ENCODE data around the gene PGAP1. TPM values are rescaled to one million over a fixed set of nuclear protein-coding genes. Genes with fewer than 3 reads are reported as not detected.

The PGAP1 gene
- total and polyA plus RNA-seq, 2 of the 8 experiments (the other 6 are each of a cell fraction or from before 2014, with no cell fraction given) = 8.3 to 24.1 TPM

DNA sequence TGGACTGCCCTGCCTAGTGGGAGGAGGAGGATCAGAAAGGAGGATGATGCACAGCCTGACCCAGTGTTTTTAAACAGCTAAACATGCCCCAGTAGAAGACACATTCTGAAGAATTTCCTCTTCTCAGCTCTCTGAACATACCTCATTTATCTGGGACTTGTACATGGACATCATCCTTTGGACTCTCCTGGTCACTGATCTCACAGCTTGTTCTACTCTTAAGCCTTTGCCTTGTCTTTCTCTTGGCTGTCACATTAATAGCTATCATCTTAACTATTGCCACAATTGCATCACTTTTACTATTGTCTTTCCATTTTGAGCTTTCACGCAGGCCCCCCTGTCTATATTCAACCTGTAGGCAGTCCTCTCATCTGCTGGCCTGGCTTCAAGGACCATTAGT, 42.0 kb upstream of the PGAP1 start:
- no peak overlapping the region for H4K91ac ChIP-seq (replicated peaks; ENCODE audit: insufficient read length, low read length)
- peaks cover 5 to 13% of the 10 kb centered on the region in 2 experiments for H3K9me3 ChIP-seq (ENCODE audit: insufficient read depth in 2 of 2, low read depth in 1 of 2, low read length in 1 of 2)
- H3K4me1 ChIP-seq (replicated peaks in 1 of 4; ENCODE audit: control insufficient read depth in 3 of 4, insufficient read depth in 4 of 4, low read length in 3 of 4) = peaks cover 0 to 15% (median 8%) of the 10 kb centered on the region in 4 experiments; a peak in 4 of 7 replicates
- no peak overlapping the region for H2BK5ac ChIP-seq (ENCODE audit: low read depth, low read length)
- H2AK5ac ChIP-seq (ENCODE audit: low read depth, low read length) = no peak overlapping the region
- no peak overlapping the region for H2BK120ac ChIP-seq (replicated peaks; ENCODE audit: low read depth, low read length)
- H3K9ac ChIP-seq (replicated peaks in 1 of 4; ENCODE audit: extremely low read depth in 1 of 4, low read depth in 3 of 4, low read length in 3 of 4) = no peak overlapping the region
- DNase-seq (ENCODE audit: low read depth in 1 of 2, low spot score in 2 of 2) (no peak), FAIRE-seq (no peak)
- no peaks in the 10 kb centered on the region for H3K79me2 ChIP-seq (ENCODE audit: control insufficient read depth in 1 of 2, insufficient read depth in 2 of 2, low read length in 2 of 2)
- H2AFZ ChIP-seq (ENCODE audit: low read length) = no peak overlapping the region
- H4K8ac ChIP-seq (ENCODE audit: extremely low read depth, insufficient read depth, low read length) = no peak overlapping the region
- H3K23me2 ChIP-seq (ENCODE audit: low read depth, low read length) = no peaks in the 10 kb centered on the region
- H3K27me3 ChIP-seq (replicated peaks in 1 of 4; ENCODE audit: control insufficient read depth in 3 of 4, extremely low read depth in 1 of 4, insufficient read depth in 3 of 4, low read length in 3 of 4) = no peaks in the 10 kb centered on the region; a peak in 1 of 7 replicates
- H3K18ac ChIP-seq (ENCODE audit: extremely low read depth, low read length) = no peak overlapping the region
- no peak overlapping the region for H3K27ac ChIP-seq (ENCODE audit: low read depth, low read length)
- H3K4me3 ChIP-seq (ENCODE audit: extremely low read depth in 1 of 4, insufficient read depth in 2 of 4, low read depth in 3 of 4, low read length in 4 of 4) = no peak overlapping the region
- no peak overlapping the region for H3K4ac ChIP-seq (replicated peaks; ENCODE audit: insufficient read length, low read depth, low read length)
- H4K20me1 ChIP-seq (replicated peaks in 1 of 2; ENCODE audit: control insufficient read depth in 1 of 2, insufficient read depth in 2 of 2, low read length in 2 of 2) = no peaks in the 10 kb centered on the region
- no peaks in the 10 kb centered on the region for H3K79me1 ChIP-seq (ENCODE audit: low read depth, low read length)
- H4K5ac ChIP-seq (ENCODE audit: insufficient read length, low read depth, low read length) = no peak overlapping the region
- no peak overlapping the region for H3K14ac ChIP-seq (ENCODE audit: insufficient read length)
- no peak overlapping the region for H3K23ac ChIP-seq (ENCODE audit: insufficient read length)
- no peak overlapping the region for H2BK15ac ChIP-seq (ENCODE audit: low read length)
- no peak overlapping the region for H2BK12ac ChIP-seq (ENCODE audit: low read depth, low read length)
- ChIA-PET POLR2A (ENCODE audit: partially characterized antibody) (no interaction called here), CTCF (ENCODE audit: partially characterized antibody) (no interaction called here)
- no peak overlapping the region for H3K4me2 ChIP-seq (ENCODE audit: insufficient read depth in 1 of 2, low read depth in 2 of 2, low read length in 2 of 2)
- no peak overlapping the region for H3K56ac ChIP-seq (replicated peaks; ENCODE audit: insufficient read length, low read depth, low read length)
- 94% methylated on average over 1 of the region's 1 CpG; no CpG with 5 or more reads in 1 of the 2 experiments for WGBS, 2 experiments (ENCODE audit: extremely low coverage in 1 of 2, insufficient coverage in 1 of 2, insufficient read length in 1 of 2, insufficient replicate concordance in 2 of 2, low coverage in 1 of 2, low lambda C conversion rate in 2 of 2, missing lambda C conversion rate in 1 of 2)
- H2BK20ac ChIP-seq (ENCODE audit: low read length) = no peak overlapping the region
- no peaks in the 10 kb centered on the region; a peak in 1 of 8 replicates for H3K36me3 ChIP-seq (ENCODE audit: control insufficient read depth in 2 of 4, insufficient read depth in 4 of 4, low read length in 3 of 4)
- TF ChIP-seq BACH1 (IDR thresholded peaks at IDR 0.05; ENCODE audit: low read length) (no peak), SIX5 (IDR thresholded peaks at IDR 0.05; ENCODE audit: low read depth, low read length) (no peak), CEBPB (IDR thresholded peaks at IDR 0.05; ENCODE audit: low read depth, low read length) (no peak), CBX8 (IDR thresholded peaks at IDR 0.05; ENCODE audit: borderline replicate concordance, low read depth, low read length) (no peak), SRF (IDR thresholded peaks at IDR 0.05; ENCODE audit: low read depth, low read length) (no peak), RNF2 (IDR thresholded peaks at IDR 0.05; ENCODE audit: borderline replicate concordance, low read depth, low read length, missing control alignments, poor library complexity, severe bottlenecking) (no peak), KDM5A (IDR thresholded peaks at IDR 0.05; ENCODE audit: low read length) (no peak), NRF1 (IDR thresholded peaks at IDR 0.05; ENCODE audit: low read depth, low read length) (no peak), CHD2 (IDR thresholded peaks at IDR 0.05; ENCODE audit: low read length) (no peak)
- TF ChIP-seq, protein P1, sequence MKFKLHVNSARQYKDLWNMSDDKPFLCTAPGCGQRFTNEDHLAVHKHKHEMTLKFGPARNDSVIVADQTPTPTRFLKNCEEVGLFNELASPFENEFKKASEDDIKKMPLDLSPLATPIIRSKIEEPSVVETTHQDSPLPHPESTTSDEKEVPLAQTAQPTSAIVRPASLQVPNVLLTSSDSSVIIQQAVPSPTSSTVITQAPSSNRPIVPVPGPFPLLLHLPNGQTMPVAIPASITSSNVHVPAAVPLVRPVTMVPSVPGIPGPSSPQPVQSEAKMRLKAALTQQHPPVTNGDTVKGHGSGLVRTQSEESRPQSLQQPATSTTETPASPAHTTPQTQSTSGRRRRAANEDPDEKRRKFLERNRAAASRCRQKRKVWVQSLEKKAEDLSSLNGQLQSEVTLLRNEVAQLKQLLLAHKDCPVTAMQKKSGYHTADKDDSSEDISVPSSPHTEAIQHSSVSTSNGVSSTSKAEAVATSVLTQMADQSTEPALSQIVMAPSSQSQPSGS (IDR thresholded peaks at IDR 0.05; ENCODE audit: low read length) = no peak
- TF ChIP-seq, protein P2, sequence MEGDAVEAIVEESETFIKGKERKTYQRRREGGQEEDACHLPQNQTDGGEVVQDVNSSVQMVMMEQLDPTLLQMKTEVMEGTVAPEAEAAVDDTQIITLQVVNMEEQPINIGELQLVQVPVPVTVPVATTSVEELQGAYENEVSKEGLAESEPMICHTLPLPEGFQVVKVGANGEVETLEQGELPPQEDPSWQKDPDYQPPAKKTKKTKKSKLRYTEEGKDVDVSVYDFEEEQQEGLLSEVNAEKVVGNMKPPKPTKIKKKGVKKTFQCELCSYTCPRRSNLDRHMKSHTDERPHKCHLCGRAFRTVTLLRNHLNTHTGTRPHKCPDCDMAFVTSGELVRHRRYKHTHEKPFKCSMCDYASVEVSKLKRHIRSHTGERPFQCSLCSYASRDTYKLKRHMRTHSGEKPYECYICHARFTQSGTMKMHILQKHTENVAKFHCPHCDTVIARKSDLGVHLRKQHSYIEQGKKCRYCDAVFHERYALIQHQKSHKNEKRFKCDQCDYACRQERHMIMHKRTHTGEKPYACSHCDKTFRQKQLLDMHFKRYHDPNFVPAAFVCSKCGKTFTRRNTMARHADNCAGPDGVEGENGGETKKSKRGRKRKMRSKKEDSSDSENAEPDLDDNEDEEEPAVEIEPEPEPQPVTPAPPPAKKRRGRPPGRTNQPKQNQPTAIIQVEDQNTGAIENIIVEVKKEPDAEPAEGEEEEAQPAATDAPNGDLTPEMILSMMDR (IDR thresholded peaks at IDR 0.05; ENCODE audit: control extremely low read depth in 1 of 3, insufficient read depth in 1 of 3, low read depth in 1 of 3, low read length in 3 of 3) = no peak

Data from H1 (cell line).